Embryonic facial prominence (tissue), 1 donor: ENCODE data around the gene PDSS1.
"Not testable (repeated sequence)": the region's sequence is repeated elsewhere in the genome, so short reads cannot be mapped to it uniquely, and the experiment has no call there.

Experiments
- DNase-seq: peaks from one replicate; pipeline ENCODE4 v3.0.0-alpha.2; 2016; ENCODE audit errors: extremely low spot score

PDSS1 gene

DNA sequence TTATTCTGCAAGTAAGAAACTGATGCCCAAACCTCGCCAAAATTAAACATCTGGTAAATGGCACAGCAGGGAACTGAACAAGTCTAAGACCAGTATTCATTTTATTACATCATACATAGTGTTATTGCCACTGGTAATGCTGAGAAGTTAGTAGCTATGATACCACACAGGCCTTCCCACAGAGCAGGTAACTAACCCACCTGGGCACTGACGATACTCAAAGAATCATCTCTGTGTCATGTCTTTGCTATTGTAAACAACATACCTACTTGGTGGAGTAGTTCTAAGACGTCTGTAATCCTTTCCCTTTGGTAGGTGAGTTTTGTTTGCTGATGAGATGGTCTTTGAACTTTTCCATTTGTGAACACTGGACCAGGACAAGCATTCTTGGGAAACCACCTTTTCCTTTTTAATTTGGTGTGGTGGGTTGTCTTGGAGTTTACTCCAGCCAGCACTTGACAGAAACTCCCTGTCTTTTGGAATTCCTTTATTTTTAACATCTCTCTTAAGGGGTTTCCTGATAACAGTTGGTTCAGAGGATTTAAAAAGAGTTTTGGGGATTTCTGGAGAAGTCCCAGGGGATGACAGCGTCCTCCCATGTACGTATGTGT lies 40.9 kb downstream of the PDSS1 start:
- DNase-seq, result no peak

DNA sequence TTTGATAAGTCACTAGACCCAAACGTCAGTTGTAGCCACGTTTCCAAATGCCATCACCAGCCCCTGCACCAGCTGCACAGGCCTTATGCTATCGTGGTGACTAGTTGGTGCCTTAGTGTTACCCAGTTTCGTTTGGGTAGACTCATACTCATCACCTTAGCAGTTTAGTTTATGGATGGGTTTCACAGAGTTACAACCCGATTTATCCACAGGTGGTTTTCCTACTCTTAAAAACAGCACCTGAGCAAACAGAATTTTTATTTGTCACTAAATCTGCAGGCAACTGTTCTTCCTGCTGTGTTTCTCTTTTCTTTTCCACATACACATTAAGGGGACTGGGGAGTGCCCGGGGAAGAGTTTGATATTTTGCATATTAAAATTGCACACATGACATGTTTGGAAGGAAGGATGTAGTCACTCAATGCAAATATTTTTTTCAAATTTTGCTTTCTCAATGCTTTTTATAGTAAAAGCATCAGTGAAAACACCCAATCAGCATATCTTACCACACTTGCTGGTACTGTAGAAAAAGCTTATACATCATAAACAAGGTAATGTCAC lies 41.6 kb downstream of the PDSS1 start:
- no peak for DNase-seq

DNA sequence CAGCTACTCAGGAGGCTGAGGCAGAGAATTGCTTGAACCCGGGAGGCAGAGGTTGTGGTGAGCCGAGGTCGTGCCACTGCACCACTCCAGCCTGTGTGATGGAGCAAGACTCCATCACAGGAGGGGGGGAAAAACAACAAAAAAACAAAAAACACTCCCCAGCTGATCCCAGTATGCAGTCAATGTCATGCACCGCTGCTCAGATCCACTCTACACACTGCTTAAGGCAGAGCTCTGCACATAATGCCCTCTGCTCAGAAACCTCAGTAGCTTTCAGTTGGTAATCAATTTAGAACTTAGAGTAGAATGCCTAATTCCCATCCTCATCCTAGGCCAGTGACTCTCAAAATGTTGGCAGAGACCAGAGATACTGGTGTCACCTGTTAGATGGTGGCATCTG lies 43.9 kb downstream of the PDSS1 start:
- DNase-seq, result no peak

DNA sequence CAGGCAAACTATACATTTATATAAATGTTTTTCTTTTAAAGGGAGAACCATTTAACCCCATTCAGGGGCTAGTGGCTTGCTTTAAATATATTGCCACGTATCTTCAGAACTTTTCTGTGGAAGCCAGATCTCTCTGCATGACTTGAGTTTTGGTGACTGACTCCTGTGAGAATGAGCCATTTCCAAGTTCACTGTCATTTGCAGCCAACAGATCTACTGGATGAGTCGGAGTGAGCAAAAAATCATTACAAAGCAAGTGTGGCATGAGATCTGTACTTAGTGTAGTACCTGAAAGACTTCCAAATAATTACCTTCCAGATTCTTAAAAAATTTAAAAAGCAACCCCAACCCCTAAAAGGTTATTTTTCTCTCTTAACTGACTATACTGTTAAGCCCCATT lies 45.6 kb downstream of the PDSS1 start:
- DNase-seq, result no peak

DNA sequence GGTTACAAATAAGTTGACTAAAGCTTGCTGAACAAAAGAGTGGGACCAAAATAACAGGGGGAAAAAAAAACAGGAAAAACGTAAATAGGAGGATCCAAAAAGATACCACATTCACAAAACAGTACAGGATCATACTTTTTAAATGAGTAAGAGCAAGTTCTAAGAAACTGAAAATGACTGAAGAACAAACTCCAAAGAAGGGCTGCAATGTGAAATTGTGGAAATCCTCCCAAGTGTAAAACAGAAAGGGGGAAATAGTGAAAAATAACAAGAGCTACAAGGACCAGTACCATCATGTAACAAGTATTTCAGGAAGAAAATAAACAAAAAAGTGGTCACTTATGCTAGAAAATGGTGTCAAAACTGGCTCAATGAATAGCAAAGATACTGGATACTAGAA lies 46.3 kb downstream of the PDSS1 start:
- no peak for DNase-seq

DNA sequence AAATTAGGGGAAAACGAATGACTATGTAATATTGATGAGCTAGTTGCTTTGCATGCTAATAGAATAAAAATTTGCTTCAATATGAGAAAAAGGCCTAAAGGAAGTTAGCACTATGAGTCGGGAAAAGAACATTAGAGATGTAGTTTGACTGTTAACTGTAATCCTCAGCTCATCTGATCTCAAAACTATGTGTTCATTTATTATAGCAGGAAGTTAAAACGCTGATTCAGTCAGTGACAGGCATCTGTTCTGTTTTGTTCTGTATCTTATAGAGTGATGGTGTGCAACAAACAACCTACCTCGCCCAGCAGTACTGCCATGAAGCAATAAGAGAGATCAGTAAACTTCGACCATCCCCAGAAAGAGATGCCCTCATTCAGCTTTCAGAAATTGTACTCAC lies 48.6 kb downstream of the PDSS1 start:
- DNase-seq, result no peak

DNA sequence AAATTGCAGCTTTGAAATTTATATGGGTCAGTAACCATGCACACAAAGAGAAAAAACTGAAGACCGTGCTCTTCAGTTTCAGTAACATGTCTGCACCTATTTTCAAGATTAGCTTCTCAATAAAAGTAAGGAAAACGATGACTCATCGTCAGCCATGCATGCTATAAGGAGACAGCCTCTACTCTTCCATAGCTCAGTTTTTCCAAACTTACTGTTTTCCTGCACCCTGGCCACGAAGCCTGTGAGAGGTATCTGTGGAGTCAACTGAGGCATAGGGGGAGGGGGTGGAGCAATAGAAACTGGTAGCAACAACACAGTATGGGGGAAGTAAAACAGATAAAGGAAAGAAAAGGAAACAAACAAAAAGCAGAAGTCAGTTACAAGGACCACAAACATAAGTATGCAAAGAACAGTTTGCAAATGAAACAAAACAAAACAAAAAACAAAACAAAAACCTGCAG lies 58.0 kb downstream of the PDSS1 start:
- no peak for DNase-seq

DNA sequence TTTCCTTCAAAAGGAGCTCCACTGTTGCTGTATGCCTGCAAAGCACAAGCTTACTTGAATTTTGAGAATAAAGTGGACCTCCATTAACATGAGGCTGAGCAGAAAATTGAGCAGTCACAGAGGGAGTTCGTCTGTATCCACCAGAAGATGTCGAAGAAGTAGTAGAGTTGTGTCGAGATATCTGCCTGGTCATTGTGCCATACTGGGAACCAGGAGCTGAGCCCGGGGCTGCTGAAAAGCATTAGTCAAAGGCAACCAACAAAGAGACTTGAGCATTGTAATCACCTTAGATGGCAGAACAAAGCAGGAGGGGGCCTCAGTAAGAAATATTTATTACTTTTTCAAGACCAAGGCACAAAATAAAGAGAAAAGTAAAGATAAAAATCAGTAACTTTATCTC lies 61.5 kb downstream of the PDSS1 start:
- DNase-seq, result no peak

DNA sequence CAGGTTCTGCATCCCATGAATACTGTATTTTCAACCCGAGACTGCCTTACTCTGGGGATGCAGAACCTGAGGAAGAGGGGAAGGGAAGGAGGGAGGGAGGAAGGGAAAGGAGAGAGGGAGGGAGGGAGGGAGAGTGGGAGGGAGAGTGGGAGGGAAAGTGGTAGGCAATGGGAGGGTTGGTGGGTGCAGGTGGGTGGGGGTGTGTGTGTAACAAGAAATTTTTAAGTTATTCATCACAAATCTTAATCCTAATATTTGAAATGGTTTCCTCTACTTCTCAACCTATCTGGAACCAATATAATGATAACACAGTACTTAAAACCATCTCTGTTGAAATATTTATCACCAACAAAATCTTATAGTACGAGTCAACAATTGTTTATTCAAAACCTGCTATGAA lies 68.0 kb downstream of the PDSS1 start:
- no peak for DNase-seq

DNA sequence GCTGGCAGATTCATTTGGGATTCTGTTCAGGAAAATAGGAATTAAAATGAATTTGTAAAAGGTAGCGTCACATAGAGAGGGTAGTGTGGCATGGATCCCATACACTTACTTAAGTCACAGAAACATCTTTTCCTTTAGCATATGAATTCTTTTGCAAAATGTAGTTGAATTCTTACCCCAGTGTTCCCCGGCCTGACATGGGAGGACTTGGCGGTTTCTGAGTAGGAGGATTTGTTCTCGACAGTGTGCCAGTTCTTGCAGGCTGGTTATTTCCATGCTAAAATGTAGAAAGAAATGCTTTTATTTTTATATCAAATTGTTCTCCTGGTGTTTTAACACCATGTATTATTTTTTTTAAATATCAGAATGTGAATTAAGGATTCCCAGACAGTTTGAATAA lies 72.6 kb downstream of the PDSS1 start:
- DNase-seq, result no peak

DNA sequence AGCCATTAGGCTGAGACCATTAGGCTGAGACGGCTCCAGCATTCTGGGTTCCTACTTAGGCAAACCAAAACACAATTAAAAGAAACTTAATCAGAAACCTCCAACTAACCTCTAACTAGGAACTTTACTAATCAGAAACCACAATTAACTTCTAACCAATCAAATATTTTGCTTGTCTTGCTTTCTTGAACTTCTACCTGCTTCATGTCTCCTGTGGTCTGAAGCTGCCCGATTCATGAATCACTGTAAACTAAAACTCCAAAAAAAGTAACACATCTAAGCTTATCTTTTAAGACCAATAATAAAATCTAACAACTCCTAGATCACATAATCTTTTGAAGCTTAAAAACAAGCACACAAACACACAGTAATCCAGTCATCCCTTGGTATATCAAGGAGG lies 76.1 kb downstream of the PDSS1 start:
- no peak for DNase-seq

DNA sequence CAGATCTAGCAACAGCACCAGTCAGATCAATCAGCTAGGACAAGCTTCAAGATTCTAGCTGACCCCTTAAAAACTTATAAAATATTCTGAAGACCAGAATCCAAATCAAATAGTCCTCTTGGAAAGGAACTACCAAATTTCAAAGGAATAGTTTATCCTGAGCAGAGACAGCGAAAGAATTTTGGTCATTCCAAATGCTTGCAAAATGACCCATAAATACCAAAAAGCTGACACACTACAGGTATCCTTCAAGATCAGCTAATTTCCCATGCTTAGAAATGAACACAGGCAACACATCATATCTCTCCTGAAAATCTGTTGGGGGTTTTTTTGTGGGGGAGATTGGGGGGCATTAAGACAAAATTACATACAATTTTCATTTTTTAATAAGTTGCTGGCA lies 78.8 kb downstream of the PDSS1 start:
- DNase-seq, result no peak

DNA sequence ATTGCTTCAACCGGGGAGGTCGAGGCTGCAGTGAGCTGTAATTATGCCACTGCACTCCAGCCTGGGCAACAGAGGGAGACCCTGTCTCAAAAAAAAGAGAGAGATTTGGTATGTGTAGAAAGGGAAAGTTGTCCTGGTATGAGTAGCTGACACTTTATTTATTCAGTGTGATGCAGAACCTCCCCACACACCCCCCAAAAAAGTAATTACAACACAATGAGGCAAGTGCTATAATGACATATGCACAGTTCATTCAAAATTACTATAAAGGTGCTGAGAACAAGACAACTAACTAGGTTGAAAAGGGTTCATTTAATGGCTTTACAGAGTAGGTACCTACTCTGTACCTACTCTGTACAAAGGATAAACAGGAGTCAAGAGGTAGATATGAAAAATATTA lies 80.2 kb downstream of the PDSS1 start:
- DNase-seq, result no peak

DNA sequence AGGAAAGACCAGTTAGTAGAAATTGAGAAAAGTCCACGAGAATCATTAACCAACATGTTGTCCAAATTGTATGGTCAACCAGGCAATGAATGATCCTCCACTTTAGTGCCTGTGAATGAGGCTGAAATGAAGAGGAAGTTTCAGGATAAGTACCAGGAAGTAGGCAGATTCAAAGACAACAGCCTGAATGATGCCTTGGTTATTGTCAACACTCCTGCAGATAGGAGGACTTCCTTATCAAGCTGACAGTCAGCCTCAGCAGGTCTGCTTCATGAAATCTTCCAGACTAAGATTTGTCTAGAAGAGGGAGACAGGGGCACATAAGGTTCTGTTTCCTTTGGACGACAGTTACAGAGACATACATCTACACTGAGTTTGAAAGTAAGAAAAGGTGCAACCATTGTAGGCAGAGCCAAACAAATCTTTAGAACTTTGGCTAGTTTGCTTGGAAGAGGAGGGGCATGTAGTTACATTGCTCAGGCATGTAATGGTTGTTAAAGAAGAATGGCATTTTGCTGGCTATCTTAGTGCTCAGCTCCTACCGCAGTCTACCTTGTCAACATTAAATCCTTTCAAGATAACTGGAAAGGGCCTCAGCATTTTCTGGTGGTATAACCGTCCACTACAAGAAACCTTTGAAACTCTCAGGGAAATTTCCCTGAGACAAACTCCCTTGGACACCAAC lies 81.8 kb downstream of the PDSS1 start:
- DNase-seq, result no peak

DNA sequence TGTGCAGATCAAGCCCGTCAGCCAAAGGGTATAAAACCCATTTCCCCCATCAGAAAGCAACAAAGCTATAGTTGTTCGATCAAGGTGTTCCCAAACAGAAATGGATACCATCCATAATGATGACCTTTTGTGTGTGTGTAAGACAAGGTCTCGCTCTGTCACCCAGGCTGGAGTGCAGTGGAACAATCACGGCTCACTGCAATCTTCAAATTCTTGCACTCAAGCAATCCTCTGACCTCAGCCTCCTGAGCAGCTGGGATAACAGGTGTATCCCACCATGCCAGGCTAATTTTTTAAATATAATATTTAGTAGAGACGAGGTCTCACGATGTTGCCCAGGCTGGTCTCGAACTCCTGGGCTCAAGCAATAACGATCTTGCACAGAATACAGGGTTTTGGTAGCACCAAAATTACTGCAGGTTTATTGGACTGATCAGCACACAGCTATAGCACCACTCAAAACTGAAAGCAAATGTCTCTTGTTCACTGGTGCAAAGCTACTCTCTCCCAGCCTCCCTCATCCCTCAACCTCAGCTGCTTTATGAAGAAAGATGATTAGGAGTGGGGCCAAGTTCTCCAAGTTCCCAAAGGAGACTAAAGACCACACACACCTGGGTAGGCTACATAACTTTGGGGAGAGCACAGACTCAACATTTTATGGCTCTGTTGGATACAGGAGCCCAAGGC lies 82.7 kb downstream of the PDSS1 start:
- no peak for DNase-seq

DNA sequence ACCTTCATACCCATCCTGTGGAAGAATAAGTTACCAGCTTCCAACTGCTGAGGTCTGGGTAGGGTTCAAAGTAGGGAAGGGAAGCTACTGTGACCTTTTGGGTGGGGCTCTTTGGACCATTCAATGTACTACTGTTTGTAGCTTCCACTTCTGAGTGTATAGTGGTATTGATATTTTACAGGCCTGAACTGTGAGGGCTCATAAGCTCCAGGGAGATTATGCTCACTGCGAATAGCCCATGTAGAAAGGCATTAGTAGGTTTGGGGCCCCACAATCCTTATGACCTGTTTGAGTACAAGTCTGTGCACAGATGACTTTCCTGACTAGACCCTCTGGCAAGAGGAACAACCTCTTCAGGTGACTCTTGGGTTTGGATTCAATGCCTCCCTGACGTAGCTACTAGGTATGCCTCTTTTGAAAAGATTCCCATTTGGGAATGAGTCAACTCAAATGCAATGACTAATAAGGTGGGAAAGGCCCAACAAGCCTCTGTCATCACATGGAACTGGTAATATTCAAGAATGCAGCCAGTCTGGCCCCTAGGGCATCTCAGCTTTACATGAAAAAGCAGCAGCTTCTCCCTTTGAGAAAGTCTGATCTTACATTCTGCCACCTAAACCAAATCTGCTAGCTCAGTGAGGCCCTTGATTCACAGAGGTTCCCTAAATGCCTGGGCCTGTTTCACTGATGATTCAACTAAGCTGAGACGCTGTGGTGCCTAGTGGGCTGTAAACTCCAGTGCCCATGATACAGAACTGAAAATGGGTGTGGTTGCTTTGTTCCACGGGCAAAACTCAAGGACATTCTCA lies 83.5 kb downstream of the PDSS1 start:
- DNase-seq, result no peak

DNA sequence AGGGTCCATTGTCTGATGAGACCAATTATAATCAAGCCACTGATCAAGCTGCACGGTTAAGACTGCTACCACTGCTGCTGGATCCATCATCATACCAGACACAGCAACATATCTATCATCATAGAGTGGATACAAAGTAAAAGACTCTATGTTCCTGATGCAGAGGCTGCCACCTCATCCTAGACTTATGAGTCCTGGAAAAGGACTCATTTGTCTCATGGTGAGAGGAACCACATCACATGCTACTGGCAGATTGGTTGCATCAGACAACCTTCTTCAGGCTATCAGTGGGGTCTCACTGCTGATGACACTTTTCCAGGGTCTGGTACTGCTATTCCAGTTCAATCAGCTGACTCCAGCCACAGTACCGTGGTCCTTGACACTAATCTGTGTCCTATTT lies 84.3 kb downstream of the PDSS1 start:
- DNase-seq, result no peak

DNA sequence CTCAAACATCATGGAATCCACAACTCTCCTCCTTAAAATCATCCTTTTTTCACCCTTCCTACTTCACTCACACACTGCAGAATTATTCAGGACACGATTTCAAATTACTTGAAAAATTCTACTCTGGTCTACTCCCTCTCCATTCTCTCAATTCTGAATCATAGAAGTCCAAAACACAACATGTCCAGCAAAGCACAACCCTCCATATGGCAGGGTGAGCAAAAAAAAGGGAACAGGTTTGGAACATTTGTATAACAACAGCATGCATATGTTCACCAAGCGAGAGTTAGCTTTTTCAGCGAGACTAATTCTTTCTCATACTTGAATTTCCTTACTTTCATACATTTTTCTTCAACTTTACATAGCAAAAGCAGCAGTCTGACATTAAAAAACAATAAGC lies 89.9 kb downstream of the PDSS1 start:
- no peak for DNase-seq

DNA sequence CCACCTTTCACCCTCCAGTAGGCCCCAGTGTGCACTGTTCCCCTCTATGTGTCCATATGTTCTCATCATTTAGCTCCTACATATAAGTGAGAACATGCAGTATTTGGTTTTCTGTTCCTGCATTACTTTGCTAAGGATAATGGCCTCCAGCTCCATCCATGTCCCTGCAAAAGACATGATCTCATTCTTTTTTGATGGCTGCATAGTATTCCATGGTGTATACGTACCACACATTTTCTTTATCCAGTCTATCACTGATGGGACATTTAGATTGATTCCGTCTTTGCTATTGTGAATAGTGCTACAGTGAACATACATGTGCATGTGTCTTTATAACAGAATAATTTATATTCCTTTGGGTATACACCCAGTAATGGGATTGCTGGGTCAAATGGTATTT lies 92.3 kb downstream of the PDSS1 start:
- not testable (repeated sequence) for DNase-seq

DNA sequence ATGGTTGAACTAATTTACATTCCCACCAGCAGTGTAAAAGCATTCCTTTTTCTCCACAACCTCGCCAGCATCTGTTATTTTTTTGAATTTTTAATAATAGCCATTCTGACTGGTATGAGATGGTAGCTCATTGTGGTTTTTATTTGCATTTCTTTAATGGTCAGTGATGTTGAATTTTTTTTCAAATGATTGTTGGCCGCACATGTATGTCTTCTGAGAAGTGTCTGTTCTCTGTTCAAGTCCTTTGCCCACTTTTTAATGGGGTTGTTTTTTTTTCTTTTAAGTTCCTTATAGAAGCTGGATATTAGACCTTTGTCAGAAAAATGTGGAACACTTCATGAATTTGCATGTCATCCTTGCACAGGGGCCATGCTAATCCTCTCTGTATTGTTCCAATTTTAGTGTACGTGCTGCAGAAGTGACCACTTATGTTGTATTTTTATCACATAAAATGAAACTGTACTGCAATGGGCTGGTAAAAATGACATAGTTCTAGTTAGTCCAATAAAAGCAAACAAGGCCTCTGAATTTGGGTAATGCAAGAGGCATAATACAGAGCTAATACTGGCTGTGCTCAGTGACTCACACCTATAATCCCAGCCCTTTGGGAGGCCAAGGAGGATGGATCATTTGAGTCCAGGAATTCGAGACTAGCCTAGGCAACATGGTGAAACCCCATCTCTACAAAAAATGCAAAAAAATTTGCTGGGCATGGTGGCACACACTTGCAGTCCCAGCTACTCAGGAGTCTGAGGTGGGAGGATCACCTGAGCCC lies 92.9 kb downstream of the PDSS1 start:
- DNase-seq, result no peak

DNA sequence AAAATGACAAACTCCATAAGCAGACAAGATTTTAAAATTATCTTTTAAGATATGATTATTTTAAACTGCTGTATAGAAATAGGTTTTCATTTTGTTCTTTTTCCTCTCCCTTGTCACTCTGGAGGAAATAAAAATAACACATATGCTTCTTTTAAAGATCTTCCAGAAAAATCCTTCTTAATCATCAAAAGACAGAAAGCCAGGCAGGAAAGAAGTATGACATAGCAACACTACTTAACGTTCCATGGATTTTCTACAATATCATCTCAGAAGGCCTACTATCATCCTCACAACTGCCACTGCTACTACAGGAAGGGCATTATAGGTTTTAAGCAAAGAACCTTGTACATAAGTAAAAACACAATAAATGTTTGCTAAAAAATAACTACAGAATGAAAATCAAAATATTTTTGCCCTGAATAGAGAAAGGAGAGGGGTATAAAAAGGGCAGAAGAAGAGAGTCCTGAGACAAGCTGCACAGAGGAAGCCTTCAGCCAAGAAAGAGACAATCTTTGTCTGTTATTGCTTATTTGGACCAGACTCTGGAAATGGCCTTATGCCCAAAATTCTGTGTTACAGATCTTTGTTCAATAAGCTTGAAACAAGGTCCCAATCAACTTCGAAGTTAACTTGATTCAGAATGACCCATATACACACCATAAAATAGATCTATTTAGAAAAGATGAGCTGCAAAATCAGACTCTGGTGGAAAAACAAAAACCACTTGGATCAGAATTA lies 95.4 kb downstream of the PDSS1 start:
- no peak for DNase-seq
